Femur (tissue), 1 donor: ENCODE results near the gene SEPTIN3.
"Not testable (repeated sequence)": the region's sequence is repeated elsewhere in the genome, so short reads cannot be mapped to it uniquely, and the experiment has no call there.

ENCODE experiments used
- DNase-seq: peaks from one replicate; pipeline ENCODE4 v3.0.0-alpha.2; 2017

The SEPTIN3 gene

DNA sequence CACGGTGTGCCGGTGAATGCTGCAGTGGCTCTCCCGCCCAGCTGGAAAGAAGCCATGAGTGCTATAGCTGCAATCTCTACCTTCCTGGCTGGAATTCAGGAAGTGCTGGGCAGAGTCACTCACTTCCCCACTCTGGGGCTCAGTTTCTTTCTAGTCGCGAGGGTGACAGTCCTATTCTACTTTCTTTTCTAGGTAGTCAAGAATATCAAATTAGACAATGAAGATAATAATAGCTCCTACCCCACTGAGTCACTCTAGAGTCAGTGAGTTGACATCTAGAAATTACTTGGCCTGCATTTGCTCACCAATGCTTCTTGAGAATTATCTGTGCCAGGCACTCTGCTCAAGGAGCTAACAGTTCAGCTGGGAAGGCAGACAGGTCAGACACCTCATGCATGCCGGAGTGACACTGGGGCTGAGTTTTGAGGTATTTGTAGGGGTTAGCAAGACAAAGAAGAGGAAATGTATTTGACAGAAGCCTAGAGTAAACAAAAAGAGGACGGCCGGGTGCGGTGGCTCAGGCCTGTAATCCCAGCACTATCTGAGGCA, 25.5 kb upstream of the SEPTIN3 start:
- no peak for DNase-seq

DNA sequence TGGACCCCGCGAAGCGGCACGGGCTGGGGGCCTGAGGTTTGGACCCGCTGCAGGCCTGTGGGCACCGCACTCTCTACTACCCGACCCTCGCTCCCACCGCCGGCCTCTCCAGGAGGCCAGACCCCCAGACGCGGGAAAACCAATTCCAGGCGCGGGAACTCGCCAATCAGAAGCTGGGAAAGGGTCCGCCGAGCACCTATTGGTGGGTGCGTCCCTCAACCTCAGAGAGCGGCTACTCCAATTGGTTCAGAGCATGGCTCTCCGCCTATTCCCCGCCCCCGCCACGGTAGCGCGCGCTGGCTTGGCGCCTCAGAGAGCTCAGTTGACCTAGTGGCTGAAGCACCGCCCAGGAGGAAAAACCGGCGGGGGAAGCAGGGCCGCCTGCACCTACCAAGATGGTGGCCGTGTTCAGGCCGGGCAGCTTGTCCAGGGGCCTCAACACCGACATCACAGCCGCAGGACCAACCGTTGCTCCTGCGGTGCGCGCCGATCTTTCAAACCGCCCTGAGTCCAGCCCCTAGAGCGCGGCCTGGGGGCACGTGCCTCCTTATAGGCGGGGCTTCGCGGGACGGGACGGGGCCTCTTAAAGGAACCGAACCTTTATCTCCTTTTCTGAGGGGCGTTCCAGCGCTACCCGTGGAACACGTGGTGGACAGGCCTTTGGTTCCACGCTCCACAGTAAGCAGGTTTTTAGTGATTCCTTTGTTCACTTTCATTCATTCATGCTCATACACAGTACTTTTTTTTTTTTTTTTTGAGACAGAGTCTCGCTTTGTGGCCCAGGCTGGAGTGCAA, 22.4 kb upstream of the SEPTIN3 start, which contains the start of gene CENPM:
TSS of gene CENPM (minus strand) at position 524 of the 795 bp plus-strand sequence. CDS start at position 448, 76 bp downstream.
- DNase-seq: peak; percentile 97

DNA sequence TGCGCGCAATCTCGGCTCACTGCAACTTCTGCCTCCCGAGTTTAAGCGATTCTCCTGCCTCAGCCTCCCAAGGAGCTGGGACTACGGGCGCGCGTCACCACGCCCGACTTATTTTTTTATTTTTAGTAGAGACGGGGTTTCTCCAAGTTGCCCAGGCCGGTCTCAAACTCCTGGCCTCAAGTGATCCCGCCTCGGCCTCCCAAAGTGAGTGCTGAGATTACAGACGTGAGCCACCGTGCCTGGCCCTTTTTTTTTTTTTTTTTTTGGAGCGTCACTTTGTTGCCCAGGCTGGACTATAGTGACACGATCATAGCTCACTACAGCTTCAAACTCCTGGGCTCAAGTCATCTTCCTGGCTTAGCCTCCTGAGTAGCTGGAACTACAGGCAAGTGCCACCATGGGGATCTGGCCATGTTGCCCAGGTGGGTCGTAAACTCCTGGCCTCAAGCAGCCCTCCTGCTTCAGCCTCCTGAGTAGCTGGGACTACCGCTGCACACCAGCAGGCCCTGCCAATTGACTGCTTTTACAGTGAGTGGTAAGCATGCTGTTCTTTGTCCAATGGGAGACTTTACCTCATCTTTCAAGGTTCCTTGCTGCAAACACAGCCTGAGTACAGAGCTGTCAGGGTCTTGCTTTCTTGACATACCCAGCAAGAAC, 21.7 kb upstream of the SEPTIN3 start:
- no peak for DNase-seq

DNA sequence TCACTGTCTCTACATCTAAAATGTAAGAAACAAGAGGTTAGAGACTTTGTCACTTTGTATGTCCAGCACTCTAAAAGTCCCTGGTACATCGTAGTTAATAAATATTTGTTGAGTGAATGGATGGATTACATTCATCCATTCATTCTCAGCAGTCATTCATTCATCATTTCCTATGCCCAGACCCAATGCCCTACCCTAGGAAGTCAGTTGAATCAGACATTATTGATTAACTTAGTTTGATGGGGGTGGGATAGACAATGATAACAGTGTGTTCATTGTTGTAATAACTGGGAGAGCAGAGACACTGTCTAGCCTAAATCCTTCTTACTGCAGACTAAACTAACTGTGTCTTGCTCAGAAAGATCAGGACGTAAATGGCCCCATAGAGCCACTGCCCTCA, 21.1 kb upstream of the SEPTIN3 start:
- DNase-seq: no peak

DNA sequence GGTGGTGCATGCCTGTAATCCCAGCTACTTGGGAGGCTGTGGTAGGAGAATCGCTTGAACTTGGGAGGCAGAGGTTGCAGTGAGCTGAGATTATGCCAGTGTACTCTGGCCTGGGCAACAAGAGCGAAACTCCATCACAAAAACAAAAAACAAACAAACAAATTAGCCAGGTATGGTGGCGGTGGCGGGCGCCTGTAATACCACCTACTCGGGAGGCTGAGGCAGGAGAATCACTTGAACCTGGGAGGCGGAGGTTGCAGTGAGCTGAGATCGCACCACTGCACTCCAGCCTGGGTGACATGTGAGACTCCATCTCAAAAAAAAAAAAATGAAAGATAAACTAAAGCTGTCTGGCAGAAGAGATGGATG, 20.3 kb upstream of the SEPTIN3 start:
- not testable (repeated sequence) for DNase-seq

DNA sequence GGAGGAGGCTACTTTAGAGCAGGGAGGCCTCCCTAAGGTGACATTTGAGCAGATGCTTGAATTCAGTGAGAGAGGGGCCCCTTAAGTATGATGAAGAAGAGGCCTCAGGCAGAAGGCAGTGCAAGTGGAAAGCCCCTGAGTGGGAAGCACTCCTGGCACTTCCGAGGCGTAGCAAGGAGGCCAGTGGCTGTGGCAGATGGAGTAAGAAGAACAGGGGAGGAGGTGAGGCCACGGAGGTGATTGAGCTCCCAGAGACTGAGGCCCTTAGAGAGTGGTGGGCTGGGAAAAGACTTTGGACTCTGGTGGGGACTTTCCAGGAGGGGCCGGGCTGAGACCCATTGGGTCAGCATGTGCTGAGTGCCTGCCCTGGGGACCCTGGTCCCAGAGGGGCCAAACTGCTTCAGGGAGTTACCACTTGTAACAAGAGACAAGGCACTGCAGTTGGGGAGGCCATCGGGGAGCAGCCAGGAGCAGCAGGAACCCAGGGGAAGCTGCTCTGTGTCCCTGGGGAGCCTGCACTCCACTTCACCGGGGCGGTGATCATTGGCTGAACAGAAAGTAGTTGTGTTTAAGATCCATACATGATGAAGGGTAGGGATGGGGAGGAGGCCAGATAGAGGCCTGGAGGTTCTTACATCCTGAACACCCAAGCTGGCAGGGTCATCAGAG, 19.8 kb upstream of the SEPTIN3 start:
- DNase-seq: no peak

DNA sequence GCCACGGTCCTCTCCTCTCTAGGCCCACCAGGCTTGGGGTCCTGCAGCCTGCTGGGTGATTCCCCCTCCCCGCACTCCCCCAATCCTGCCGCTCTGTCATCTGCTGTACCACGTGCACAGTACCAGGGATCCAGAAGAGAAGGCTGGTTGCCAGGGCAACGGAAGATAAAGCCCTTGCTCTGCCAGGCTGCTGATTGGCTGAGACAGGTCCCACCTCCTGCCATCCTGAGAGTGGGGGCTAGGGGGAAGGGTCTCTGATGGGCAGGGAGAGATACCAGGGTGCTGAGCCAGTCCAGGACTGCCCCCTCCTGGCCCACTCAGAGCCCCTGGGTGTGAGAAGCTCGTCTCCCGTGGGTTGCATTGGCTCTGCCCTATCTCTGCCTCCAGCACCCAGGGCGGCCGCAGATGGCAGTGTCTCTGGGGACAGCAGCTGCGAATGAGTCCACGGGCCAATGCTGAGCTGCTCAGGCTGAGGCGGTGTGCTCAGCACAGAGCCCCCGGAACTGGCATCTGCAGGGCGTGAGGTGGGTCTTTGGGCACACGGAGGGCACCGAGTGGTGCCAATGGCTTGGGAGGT, 17.3 kb upstream of the SEPTIN3 start, which contains the start of gene SMIM45:
TSS of gene SMIM45 (plus strand) at position 253 of the 577 bp plus-strand sequence.
- no peak for DNase-seq

DNA sequence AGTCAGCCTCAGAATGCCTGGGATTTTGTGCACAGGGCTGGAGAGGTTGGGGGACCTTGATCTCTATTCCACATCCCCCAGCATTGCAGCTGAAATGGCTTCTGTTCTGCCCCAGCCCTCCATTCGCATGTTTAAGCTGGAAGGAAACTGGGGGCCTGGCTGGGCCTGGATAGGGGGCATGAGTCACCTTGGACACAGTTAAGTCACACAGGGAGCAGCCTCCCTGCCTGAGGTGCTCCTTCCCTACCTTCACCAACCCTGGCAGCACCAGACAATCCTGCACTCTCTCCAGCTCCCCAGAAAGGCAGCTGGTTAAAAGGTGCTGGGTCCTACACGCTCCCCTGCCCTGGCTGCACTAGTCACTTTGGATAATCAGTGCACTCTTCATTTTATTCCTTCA, 16.5 kb upstream of the SEPTIN3 start:
- no peak for DNase-seq

DNA sequence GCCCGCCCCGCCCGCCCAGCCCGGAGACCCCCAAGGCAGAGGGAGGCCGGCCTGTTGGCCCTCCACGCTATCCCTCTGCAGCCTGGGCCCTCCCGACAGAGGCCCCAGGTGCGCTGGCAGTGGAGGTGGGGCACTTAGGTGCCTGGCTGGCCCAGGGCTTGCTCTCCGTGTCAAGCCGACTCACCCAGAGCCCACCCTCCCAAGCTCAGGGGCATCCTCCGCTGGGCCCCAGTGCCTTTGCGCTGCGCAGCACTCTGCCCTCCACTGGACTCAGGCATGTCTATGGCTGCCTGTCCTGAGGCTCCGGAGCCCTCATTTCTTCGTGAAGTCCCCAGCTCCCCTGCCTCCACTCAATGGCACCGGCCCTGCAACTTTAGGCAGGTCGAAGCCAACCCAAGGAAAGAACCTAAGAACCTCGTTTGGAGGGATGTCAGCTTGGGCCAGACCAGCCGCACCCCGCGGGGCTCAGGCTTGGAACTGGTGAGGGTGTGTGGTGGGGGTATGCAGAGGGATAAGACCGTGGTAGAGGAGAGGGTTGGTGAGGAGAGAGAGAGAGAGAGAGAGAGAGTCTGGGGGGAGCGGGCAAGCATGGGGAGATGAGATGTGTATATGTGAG, 11.2 kb upstream of the SEPTIN3 start:
- no peak for DNase-seq

DNA sequence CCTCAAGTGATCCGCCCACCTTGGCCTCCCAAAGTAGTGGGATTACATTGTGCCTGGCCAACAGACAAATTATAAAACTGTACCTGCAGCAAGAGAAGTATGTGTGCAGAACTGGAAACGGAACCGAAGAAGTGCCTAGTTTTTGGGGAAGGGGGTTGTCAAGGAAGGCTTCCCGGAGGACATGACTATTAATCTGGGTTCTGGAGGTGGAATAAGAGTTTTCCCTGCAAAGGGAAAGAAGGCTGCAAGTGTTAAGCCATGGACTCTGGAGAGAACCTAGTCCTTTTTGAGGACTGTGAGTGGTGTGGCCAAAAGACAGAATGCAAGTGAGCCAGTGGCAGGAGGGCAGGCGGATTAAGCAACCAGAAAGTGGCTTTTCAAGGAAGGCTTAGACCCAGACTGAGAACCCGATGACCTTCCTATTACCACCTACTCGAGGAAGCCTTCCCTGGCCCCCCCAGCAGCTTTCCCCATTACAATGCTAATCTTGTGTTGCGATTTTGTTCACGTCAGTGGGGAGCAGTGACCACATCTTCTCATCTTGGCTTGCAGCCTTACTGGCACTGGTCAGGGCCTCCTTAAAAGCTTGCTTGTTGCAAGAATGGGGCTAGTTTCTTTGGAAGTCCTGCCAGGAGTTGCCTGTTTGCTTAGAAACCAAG, 5.7 kb upstream of the SEPTIN3 start:
- no peak for DNase-seq

DNA sequence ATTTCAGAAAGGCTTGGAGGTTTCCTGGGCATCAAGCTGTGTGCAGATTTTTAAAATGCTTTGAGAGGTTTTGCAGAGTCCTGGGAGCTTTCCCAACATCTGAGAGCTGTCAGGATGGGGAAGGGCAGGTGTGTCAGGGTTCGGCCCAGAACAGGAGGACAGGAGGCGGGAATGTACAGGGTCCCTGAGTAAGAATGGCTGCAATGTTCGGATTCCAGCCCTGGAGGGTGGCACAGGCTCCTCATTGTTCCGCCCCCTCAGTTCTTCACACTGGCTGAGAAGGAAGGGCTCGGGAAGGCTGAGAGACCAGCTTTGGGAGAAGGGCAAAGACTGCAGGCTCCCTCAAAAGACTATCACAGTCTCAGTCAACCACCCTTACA, 5.1 kb upstream of the SEPTIN3 start:
- no peak for DNase-seq

DNA sequence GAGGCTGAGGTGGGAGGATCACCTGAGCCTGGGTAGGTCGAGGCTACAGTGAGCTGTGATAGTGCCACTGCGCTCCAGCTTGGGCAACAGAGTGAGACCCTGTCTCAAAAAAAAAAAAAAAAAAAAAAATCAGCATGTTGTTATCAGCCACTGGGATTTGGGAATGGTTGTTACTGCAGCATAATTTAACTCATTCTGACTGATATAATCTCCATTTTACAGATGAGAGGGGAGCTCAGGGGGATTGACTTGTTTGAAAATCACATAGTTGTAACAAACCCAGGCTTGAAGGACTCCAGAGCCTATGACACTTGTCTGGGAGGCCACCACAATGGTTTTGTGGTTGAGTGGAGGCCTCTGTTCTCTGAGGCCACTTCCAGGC, 3.0 kb upstream of the SEPTIN3 start:
- no peak for DNase-seq

DNA sequence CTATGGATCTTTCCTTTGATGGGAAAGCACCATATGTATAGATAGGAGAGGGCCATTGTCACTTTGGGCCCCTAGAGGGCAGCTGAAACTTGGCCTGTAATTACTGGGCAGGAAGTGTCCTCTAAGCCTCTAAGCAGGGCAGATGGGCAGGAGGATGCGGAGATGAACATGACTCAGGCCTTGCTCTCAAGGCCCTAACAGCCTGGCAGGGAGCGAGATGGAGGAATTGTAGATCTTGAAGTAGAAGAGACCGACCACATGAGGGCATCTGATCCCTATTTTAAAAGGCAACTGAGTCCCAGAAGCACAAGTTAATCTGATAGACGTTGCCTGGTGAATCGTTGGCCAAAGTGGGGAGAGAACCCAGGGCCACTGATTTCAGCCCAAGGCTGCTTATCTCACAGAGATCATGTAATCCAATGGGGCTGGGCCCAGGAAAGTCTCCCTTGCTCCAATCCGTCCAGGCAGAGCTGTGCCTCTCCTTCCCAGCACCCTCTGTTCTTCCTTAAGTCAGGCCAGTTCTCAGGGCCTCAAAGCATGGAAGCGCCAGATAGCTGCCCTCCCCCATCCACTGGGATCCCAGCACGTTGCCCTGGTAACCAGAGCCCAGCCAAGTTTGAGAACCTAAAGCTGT, 2.5 kb upstream of the SEPTIN3 start:
- no peak for DNase-seq

DNA sequence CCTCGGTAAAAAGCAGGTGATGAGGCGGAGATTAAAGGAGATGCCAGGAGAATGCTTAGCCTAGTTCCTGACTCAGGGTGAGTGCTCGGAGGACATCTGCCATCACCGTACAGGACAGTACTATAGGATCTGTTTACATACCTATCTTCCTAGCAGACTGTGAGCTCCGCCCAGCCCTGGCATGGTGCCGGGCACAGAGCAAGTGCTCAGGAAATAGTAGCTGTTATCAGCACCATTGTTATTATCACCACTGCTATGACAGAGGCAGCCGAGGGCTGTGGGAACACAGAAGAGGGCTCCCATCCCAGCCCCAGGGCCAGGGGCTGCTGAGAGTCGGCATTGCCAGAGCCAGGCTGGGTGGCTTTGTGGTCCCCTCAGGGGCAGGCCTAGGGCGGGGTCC, 642 bp upstream of the SEPTIN3 start:
- DNase-seq: no peak

DNA sequence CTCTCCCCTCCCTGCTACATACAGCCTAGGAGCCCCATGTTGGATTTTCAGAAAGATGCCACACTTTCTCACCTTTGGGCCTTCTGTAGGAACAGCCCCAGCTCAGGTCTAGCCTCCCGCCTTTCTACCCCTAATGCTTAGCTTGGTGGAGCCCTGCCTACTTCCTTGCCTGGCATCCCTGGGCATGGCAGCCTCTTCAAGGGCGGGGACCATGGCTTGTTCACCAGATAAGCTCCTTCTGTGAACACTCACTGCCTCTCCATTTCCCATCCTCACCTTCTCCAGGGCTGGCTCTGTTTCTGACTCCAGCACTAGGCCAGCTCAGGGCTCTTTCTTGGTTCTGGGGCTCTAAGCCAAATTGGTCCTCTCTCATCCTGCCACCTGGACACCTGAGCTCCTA, 1.4 kb downstream of the SEPTIN3 start:
- no peak for DNase-seq

DNA sequence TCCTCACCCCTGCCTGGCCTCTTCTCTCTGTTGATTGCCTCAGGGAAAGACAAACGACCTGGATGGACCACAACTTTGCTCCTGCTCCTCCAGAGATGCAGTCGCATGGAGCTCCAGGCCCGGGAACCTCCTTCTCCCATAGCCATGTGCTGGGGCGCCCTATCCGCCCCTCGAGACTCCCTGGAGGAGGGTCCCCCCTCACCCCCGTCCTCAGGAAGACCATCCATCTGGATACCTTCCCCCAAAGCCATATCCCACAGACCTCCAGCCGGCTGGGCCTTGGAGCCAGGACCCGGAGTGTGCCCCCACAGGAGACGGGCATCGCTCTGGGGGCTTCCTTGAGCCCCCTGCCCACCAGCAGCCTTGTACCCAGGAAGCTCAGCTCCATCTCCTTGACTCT, 2.2 kb downstream of the SEPTIN3 start:
- no peak for DNase-seq

DNA sequence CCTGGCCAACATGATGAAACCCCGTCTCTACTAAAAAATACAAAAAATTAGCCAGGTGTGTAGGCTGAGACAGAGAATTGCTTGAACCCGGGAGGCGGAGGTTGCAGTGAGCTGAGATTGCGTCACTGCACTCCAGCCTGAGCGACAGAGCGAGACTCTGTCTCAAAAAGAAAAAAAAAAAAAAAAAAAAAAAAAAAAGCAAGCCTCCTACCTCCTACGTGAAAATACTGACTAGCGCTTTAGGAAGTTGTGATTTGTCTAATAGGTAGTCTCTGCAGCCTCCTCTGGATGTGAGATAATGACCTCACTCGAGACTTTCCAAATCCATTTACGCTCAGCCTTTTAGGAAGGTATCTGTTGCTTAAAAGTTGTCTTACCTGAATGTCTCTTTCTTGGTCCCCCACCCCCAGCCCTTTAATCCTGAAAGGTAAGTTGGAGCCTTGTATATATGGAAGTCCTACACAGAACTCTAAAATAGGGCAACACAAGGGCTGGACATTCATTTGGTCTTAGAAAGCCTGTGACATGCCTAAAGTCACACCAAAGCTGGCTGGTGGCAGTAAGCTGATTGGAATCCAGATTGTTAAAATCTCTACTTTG, 5.5 kb downstream of the SEPTIN3 start:
- DNase-seq: no peak

DNA sequence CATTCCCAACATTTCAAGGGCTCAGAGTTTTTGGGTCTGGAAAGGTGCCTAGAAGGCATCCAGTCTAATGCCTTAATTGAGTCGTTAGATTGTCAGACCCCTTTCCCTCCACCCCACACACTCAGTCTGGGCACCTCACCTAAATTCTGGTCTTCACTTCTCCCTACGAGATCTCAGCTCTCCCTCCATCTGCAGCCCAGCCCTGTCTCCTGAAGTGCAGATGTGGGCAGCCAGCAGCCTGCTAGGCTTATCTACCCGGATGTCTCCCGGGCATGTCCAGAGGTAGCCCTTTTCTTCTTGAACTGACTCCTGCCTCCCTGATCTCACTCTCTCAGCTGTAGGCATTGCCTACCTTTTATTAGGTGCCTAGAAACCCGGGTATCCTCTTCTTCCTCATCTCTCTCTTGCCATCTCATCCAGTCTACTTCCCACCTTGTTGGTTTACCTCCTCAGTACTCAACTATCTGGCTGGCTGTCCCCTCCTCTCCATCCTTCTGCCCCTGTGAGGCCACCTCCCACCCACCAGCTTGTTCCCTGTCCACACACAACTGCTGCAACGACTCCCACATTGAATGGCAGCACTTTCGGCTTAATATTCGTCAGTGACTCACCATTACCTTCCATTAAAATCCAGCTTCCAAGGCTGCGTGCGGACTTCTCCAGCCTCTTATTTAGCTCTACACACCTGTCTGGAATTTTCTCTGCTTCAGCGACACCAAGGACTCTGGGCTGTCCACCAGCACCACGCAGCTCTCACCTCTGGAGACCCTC, 6.2 kb downstream of the SEPTIN3 start:
- DNase-seq: no peak

DNA sequence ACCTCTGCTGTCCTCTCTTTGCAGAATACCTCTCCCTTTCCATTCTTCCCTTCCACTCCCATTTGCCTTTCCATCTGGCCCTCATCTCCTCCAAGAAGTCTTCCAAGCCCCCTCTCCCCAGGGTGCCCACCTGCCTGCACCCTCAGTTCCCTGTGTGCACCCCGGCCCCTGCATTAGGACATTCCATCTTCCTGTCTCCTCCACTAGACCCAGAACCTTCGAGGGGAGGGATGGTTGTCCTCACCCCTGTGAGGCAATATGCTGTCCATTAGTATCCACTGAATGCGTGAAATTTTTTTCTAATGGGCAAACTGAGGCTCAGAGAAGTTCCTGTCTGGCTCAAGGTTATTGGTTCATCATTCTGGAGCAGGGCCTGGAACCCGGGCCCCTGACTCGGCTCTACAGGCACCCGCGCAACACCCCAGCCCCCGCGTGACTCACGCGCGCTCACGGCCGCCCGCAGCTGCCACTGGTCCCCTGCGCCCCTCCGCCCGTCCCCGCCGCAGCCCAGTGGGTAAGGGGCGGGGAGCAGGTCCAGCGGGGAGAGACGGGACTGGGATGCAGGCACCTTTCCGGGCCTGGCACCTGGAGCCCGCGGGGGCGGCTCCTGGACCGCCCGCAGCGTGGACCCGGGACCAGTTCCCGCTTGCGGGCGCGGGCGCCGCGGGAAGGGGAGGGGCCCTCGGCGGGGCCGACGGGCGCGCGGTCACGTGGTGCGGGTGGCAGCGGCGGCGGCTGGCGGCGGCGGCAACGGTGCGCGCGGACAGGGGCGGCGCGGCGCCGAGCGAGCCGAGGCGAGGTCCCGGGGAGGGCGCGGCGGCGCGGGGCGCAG, 7.0 kb downstream of the SEPTIN3 start:
- DNase-seq: no peak
